ENCODE data around the gene STEAP2.

Gene STEAP2

GRCh38 chr7:90276033-90276728 lies 64.6 kb downstream of the STEAP2 start:
- TF ChIP-seq CTCF (IDR thresholded peaks at IDR 0.05; ENCODE audit: low read depth, low read length, missing control alignments) = no peak
- H3K4me3 ChIP-seq (ENCODE audit: low read depth, low read length) = no peak overlapping the region
- DNase-seq (ENCODE audit: low read depth) = no peak
